Ascending aorta (tissue), 2 donors: ENCODE data around the gene TCF3. TPM values are rescaled to one million over a fixed set of nuclear protein-coding genes. Genes with fewer than 3 reads are reported as not detected.
"Not testable (repeated sequence)": the region's sequence is repeated elsewhere in the genome, so short reads cannot be mapped to it uniquely, and the experiment has no call there.

Experiments
- DNase-seq, 2 donors: peaks; one replicate each; pipeline ENCODE4 v3.0.0-alpha.2; 2019; ENCODE audit warnings: low spot score in 2 of 2
- H3K27ac ChIP-seq, 2 donors: fragments of 200-600 bp; sonication (generic); one replicate each; pipeline ENCODE4 v1.5.1; 2016 to 2017; ENCODE audit warnings: mild to moderate bottlenecking in 1 of 2
- H3K27me3 ChIP-seq: fragments of 200-600 bp; sonication (generic); one replicate; pipeline ENCODE4 v1.5.1; 2017
- H3K36me3 ChIP-seq, 2 donors: fragments of 200-600 bp; sonication (generic); one replicate each; pipeline ENCODE4 v1.5.1; 2016
- H3K4me1 ChIP-seq, 2 donors: fragments of 200-600 bp; sonication (generic); one replicate each; pipeline ENCODE4 v1.5.1; 2016 to 2017; ENCODE audit warnings: mild to moderate bottlenecking in 1 of 2
- H3K4me3 ChIP-seq, 2 donors: fragments of 200-600 bp; sonication (generic); one replicate each; pipeline ENCODE4 v1.5.1; 2016 to 2017; ENCODE audit warnings: mild to moderate bottlenecking in 1 of 2
- H3K9me3 ChIP-seq, 2 donors: fragments of 200-600 bp; sonication (generic); one replicate each; pipeline ENCODE4 v1.5.1; 2016
- intact Hi-C: fragments of 100-400 bp; cut with DNase I; formaldehyde crosslinking; loops from one replicate; pipeline ENCODE4 v1.15.1; 2023
- total RNA-seq: library from RNA; depleted of rRNA; stranded (reverse); fragments of >200 nt; gene quantifications from one replicate; pipeline ENCODE4 v1.1.0, GENCODE V29; 2016
- TF ChIP-seq, protein P1 (sequence below), 3 experiments: fragments of 200-600 bp in 2 of 3; fragments of 450-650 bp in 1 of 3; sonication (generic) in 2 of 3; IDR thresholded peaks; one replicate each; pipeline ENCODE4 v1.5.1; 2016 to 2019; ENCODE audit warnings: antibody characterized with exemption in 3 of 3, mild to moderate bottlenecking in 1 of 3, moderate library complexity in 1 of 3

Gene TCF3
- total RNA-seq, 1 donor from 2014 or later, result 209 TPM

- no peak for DNase-seq
- TF ChIP-seq, protein P1, sequence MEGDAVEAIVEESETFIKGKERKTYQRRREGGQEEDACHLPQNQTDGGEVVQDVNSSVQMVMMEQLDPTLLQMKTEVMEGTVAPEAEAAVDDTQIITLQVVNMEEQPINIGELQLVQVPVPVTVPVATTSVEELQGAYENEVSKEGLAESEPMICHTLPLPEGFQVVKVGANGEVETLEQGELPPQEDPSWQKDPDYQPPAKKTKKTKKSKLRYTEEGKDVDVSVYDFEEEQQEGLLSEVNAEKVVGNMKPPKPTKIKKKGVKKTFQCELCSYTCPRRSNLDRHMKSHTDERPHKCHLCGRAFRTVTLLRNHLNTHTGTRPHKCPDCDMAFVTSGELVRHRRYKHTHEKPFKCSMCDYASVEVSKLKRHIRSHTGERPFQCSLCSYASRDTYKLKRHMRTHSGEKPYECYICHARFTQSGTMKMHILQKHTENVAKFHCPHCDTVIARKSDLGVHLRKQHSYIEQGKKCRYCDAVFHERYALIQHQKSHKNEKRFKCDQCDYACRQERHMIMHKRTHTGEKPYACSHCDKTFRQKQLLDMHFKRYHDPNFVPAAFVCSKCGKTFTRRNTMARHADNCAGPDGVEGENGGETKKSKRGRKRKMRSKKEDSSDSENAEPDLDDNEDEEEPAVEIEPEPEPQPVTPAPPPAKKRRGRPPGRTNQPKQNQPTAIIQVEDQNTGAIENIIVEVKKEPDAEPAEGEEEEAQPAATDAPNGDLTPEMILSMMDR (IDR thresholded peaks at IDR 0.05), result no peak
- H3K27ac ChIP-seq, result no peak overlapping the region
- no peak overlapping the region for H3K4me3 ChIP-seq
- no peaks in the 10 kb centered on the region for H3K36me3 ChIP-seq
- peaks cover 26% of the 10 kb centered on the region for H3K27me3 ChIP-seq
- intact Hi-C loops, result loop anchor here (2.0 to 5.0 kb wide), 2 partner anchors 94 to 127 kb away; no protein-coding TSS in a partner anchor
- no peaks in the 10 kb centered on the region for H3K9me3 ChIP-seq
- peaks cover 5% of the 10 kb centered on the region in 2 donors for H3K4me1 ChIP-seq
These were observed 21.4 kb upstream of the TCF3 start for GRCh38 chr19:1673645-1674292.

- H3K4me3 ChIP-seq, result no peak overlapping the region
- no peaks in the 10 kb centered on the region for H3K36me3 ChIP-seq
- no peak overlapping the region for H3K27ac ChIP-seq
- H3K27me3 ChIP-seq, result peaks cover 31% of the 10 kb centered on the region
- peaks cover 5% of the 10 kb centered on the region in 2 donors for H3K4me1 ChIP-seq
- no peaks in the 10 kb centered on the region for H3K9me3 ChIP-seq
- DNase-seq, result no peak
- TF ChIP-seq, protein P1 (IDR thresholded peaks at IDR 0.05), result no peak
- intact Hi-C loops, result loop anchor here (2.0 to 5.0 kb wide), 2 partner anchors 94 to 126 kb away; no protein-coding TSS in a partner anchor
These were observed 20.6 kb upstream of the TCF3 start for GRCh38 chr19:1672769-1673644.

GRCh38 chr19:1672038-1672768 is 19.8 kb upstream of the TCF3 start:
- H3K27me3 ChIP-seq, result peaks cover 31% of the 10 kb centered on the region
- H3K36me3 ChIP-seq, result no peaks in the 10 kb centered on the region

DNA sequence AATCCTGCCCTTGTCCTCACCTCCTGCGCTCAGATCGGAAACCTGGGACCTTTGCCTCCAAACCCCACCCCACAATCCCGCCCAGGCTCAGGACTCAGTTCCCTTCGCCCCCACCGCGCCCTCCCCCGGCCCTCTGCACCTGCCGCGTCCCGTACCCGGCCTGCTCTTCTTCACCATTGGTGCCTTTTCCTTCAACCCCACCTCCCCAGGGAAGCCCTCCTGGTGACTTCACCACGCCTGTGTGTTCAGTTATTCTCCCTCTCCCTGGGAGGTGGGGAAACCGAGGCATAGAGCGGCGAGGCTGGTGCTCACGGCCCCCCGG is 19.3 kb upstream of the TCF3 start:
- H3K27me3 ChIP-seq, result peaks cover 31% of the 10 kb centered on the region
- TF ChIP-seq, protein P1 (IDR thresholded peaks at IDR 0.05), result no peak
- H3K4me1 ChIP-seq, result peaks cover 5% of the 10 kb centered on the region in 2 donors
- no peaks in the 10 kb centered on the region for H3K36me3 ChIP-seq
- no peaks in the 10 kb centered on the region for H3K9me3 ChIP-seq
- peak overlapping the region in 1 of 2 donors; percentile 11 for H3K4me3 ChIP-seq
- no peak for DNase-seq
- H3K27ac ChIP-seq, result no peak overlapping the region
- intact Hi-C loops, result loop anchor here (2.0 to 5.0 kb wide), 2 partner anchors 96 to 125 kb away; no protein-coding TSS in a partner anchor

More at GRCh38 chr19:1672038-1672768, 19.8 kb upstream of the TCF3 start:
- Histone ChIP-seq H3K4me3 (peak overlapping the region in 1 of 2 donors; percentile 11), H3K27ac (no peak overlapping the region), H3K9me3 (no peaks in the 10 kb centered on the region), H3K4me1 (peaks cover 5% of the 10 kb centered on the region in 2 donors)
- intact Hi-C loops, result loop anchor here (2.0 to 5.0 kb wide), 2 partner anchors 95 to 125 kb away; no protein-coding TSS in a partner anchor
- TF ChIP-seq, protein P1 (IDR thresholded peaks at IDR 0.05), result peak; percentile 44 to 82 (median 81)
- no peak for DNase-seq

- not testable (repeated sequence) for H3K4me3 ChIP-seq, H3K4me1 ChIP-seq, DNase-seq, H3K36me3 ChIP-seq, H3K27ac ChIP-seq, H3K9me3 ChIP-seq
- intact Hi-C loops, result loop anchor here (5.0 kb wide), 1 partner anchor 97 kb away; no protein-coding TSS in a partner anchor
- peaks cover 21% of the 10 kb centered on the region for H3K27me3 ChIP-seq
These were observed 18.3 kb upstream of the TCF3 start for GRCh38 chr19:1670747-1671146.
